Inflammatory macrophage (primary cell): Measurements from ENCODE around the gene BARD1.
A peak's percentile ranks its signal among the peaks of the same experiment; 100 is the strongest.
"Not testable (repeated sequence)": the region's sequence is repeated elsewhere in the genome, so short reads cannot be mapped to it uniquely, and the experiment has no call there.

Experiments used
- DNase-seq, 2 donors: peaks; one replicate each; pipeline ENCODE4 v3.0.0-alpha.2; 2020 to 2022
- total RNA-seq, 18 experiments: gene quantifications; one replicate each; lab custom pipeline; 2026; ENCODE audit warnings: mixed read lengths in 6 of 18, inconsistent platforms in 2 of 18; lab: John Stamatoyannopoulos, UW

The BARD1 gene
- total RNA-seq = 17.0 to 62.5 (median 32.1) reads per million in 18 experiments

- DNase-seq = peak; percentile 64 to 73
Measured at GRCh38 chr2:214808981-214809750, at the start of gene BARD1. BARD1 (minus strand) TSS chr2:214809683; CDS start chr2:214809569, 114 bp downstream.

DNA sequence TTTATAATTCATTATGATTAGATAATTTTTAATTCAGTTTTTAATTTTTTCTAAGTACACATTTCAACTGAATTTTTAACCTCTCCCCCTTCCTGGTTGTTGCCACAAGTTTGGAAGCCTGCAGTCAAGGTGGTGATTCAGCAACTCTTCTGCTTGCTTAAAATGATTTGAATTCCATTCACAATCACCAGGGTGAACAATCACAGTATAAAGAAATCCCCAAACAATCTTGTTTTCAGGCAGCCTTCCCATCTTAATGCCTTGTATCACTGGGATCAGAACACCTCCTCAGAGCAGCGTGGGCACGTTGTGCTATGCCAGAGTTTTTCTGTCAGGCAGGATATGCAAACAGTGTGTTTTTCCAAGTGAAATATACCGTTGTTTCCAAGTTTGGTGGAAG, 46.7 kb upstream of the BARD1 start:
- no peak for DNase-seq

DNA sequence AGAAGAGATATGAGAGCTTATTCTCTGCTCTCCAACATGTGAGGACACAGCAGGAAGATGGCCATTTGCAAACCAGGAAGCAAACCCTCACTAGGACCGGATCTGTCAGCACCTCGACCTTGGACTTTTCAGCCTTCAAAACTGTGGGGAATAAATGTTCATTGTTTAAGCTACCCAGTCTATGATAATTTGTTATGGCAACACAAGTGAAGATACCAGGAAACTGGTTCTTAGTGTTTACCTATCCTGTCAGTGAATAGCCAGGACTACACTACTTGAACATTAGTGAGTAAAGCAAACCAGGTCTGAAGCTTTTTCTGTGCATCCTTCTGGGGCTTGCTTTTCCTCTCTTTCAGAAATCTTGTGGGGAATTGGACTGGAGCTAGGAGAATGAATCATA, 44.4 kb upstream of the BARD1 start:
- no peak for DNase-seq

DNA sequence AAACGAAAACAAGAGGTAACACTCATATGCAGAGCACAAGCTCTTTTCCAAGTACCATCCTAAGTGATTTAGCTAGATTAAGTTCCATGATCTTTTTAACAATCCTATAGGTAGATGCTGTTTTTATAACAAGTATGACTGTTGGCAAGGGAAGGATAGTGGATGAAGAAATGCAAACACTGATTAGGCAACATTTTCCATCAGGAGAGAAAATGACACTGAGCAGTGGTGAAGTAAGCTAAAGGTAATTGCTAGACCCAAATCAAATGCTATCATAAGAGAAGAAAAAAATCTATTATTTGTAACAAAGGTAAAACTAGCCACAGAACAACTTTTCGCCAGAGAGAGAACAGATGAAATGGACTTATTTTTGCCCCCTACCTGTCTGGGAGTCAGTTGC, 34.3 kb upstream of the BARD1 start:
- DNase-seq = no peak

- peak; percentile 6 to 14 for DNase-seq
Measured at GRCh38 chr2:214839464-214839863, 30.0 kb upstream of the BARD1 start.

DNA sequence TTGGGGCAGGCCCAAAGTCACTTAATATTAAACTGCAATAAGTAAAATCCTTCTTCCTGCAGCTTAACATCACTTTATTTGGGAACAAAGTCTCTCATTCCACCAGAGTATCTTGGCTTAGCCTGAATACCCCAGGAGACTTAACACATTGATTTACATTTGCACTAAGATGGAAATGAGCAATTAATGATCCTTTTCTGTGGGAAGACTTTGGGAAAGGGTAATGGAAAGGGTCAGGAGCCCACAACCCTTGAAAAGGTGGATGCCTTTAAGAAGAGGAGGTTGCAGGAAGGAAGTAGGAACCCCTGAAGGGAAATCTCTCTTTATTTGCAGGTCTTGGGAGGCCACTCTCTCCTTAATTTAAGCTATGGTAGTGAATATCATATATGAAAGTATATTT, 28.0 kb upstream of the BARD1 start:
- DNase-seq = no peak

DNA sequence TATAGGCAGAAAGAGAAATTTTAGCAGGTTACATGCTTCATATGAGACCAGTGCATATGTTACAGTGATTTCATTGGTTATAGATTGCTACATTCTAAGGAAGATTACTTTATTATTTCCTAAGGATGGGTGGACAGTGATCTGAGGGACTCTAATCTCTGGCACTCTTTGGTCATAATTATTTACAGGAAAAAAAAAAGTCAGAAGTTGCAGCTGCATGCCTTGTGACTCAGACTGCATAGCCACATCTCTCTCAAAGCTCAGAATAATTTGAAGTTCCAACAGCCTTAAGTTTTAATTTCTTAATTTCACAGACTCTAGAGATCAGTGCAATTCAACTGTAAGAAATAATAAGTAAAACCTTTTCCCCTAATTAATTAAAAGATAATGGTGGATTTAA, 27.1 kb upstream of the BARD1 start:
- no peak for DNase-seq

DNA sequence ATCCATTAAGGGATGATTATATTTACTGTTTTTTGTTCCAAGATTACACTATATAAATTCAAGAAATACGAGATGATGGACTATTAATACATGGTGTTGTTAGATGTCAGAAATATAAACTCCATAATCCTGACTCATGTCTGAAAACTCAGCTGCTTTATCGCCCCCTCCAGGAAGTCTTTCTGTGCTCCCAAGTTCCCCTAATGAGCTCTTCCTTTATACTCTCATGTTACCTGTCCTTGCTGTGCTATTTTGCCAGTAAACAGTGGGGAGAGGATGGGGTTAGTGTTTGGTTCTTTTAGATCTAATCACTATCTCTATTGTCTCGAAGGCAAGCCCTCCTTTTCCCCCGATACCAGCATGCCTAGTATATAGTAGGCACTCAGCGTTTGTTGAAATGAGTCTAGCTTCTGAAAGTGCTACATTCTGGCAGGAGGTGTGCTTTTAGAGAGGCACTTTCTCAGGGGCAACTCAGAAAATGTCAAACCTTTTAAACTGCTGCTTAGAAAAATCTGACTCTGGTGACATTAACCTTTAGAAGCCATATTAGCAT, 21.4 kb upstream of the BARD1 start:
- peak in 1 of 2 donors; percentile 23 for DNase-seq

DNA sequence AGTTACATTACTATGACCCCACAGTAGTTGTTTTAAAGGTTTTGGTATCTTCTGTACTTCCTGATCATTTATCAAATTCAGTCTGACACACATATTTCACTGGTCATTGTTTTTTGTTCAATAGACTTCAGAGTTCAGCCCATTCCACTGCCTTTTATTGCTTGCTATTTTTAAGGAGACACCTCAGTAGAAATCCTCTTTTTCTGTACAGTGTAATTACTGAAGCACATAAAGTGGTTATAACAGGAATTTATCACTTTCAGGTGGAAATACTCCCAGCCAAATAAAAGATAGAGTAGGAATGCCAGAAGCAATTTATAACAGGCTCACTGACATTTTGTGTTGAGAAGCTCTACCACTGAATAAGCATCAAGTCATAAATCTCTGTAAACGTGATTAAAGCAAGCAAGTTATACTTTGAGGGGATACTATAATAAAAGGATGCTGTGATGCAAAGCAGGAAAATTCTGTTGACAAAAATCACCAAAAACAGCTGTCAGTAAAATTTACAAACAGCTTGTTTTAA, 6.6 kb upstream of the BARD1 start:
- DNase-seq = no peak

DNA sequence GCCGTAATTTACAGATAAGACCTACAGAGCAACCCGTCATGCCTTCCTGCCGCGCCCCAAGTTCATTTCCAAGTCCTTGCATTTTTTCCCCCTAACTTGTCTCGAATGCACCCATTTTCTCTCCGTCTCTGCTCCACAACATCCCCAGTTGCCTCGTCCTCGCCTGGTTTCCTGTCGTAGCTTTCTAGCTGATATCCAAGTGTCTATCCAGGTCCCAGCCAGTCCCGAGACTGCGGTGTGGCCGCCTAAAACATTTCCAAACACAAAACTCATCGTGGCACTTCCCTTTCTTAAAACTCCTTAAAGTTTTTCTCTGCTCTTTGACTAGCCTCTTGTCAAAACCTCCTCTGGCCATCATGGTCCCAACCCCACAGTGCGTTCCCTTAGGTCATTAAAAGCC, 1.2 kb upstream of the BARD1 start:
- DNase-seq = peak in 1 of 2 donors; percentile 16

- peak; percentile 99 for DNase-seq
Measured at GRCh38 chr2:214809751-214810564, 475 bp upstream of the BARD1 start.

- DNase-seq = no peak
Measured at GRCh38 chr2:214807653-214808052, 1.8 kb downstream of the BARD1 start.

DNA sequence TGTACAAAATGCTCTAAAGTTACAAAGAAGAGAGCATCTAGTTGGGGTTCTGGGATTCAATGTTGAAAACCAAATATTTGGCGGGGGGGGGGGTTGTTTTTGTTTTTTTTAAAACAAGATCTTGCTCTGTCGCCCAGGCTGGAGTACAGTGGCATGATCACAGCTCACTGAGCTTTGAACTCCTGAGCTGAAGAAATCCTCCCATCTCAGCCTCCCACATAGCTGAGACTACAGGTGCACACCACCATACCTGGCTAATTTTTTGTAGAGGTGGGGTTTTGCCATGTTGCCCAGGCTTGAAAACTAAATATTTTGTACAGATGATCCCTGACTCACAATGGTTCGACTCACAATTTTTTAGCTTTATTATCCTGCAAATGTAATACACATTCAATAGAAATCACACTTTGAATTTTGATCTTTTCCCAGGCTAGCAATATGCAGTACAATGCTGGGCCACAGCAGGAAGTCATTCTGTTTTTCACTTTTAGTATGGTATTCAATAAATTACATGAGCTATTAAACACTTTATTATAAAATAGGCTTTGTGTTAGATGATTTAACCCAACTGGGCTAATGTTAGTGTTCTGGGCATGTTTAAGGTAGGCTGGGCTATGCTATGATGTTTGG, 7.6 kb downstream of the BARD1 start:
- no peak for DNase-seq

- DNase-seq = no peak
Measured at GRCh38 chr2:214801068-214801467, 8.4 kb downstream of the BARD1 start.

DNA sequence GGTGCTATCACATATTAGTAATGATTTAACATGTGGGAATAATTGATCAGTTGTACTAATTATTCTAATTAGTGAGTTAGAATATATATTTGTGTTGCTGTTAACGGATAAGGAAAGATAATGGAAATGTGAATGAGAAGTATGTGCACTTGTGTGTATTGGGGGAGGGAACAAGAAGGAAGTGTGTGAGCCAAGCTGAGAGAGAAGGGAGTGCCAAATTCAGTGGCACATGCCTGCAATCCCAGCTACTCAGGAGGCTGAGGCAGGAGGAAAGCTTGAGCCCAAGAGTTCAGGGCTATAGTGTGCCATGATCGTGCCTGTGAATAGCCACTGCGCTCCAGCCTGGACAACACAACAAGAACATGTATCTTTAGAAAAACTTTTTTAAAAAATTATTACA, 9.3 kb downstream of the BARD1 start:
- no peak for DNase-seq

DNA sequence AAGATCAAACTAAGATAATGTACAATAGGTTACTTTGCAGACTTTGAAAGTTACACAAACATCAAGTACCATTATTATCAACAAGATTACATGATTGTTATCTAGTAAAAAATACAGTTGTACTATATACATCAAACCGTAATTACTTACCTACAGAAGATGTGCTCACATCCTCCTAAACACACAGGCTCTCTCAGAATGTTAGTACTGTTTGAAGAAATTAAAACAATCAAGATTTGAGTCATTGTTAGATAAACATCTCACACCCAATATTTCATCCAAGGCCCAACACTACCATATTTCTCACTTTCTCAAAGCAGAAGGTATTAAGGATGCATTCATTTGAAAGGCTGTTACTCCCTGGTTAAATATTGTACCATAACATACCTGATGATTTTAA, 12.6 kb downstream of the BARD1 start:
- DNase-seq = no peak

DNA sequence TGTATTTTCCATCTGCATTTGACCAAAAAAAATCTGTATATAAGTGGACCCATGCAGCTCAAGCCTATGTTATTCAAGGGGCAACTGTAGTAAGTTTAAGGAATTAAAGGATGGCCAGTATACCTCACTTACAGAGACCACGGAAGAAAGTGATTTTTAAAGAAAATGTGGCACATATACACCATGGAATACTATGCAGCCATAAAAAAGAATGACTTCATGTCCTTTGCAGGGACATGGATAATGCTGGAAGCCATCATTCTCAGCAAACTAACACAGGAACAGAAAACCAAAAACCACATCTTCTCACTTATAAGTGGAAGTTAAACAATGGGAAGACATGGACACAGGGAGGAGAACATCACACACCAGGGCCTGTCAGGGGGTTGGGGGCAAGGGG, 26.3 kb downstream of the BARD1 start:
- not testable (repeated sequence) for DNase-seq

GRCh38 chr2:214782671-214783070, 26.8 kb downstream of the BARD1 start:
- no peak for DNase-seq

GRCh38 chr2:214781226-214781625, 28.3 kb downstream of the BARD1 start:
- no peak for DNase-seq

GRCh38 chr2:214775971-214776370, 33.5 kb downstream of the BARD1 start:
- DNase-seq = peak; percentile 9 to 21

- DNase-seq = no peak
Measured at GRCh38 chr2:214774108-214774507, 35.4 kb downstream of the BARD1 start.

DNA sequence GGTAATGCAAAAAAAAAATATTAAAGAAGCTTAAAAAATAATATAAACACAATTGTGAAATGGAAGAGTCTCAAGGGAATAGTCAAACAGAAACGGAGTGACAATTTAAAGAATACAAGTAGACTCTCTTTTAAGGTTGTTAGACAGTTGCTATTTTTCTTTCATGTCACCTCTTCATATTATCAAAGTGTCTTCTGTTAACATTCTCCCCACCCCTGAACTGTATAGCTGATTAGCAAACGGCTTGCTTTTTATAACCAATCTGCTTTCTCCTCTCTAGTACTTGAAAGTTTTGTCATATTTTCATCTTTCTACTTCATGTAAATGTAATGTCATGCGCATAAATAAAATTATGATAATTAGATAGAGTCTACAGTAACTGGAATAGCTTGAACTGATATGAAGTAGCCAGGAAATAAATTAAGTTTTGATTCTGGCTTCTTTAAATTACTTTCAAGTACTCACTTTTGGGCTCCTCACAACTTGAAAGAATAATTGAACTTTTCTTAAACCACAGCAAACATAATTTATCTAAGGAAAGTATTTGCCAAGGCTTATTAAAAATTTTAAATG, 37.0 kb downstream of the BARD1 start:
- DNase-seq = no peak
